Urothelium cell line (cell line): ENCODE measurements around the gene TMOD1.
A peak's percentile ranks its signal among the peaks of the same experiment; 100 is the strongest.
"Not testable (repeated sequence)": the region's sequence is repeated elsewhere in the genome, so short reads cannot be mapped to it uniquely, and the experiment has no call there.

Experiments used
- DNase-seq: peaks from one replicate; pipeline ENCODE4 v3.0.0; 2011; ENCODE audit warnings: low spot score, mixed read lengths
- FAIRE-seq: peaks from 2 replicates; lab custom pipeline; 2011; peaks lifted over from hg19 to GRCh38; lab: Jason Lieb, UNC

The TMOD1 gene

GRCh38 chr9:97584778-97585177 is 83.3 kb downstream of the TMOD1 start:
- FAIRE-seq, DNase-seq: not testable (repeated sequence)

GRCh38 chr9:97586909-97587308 is 85.4 kb downstream of the TMOD1 start:
- FAIRE-seq, DNase-seq: not testable (repeated sequence)

GRCh38 chr9:97591535-97591934 is 90.1 kb downstream of the TMOD1 start:
- no peak for FAIRE-seq

GRCh38 chr9:97592126-97592525 is 90.7 kb downstream of the TMOD1 start:
- DNase-seq (no peak), FAIRE-seq (no peak)

More at GRCh38 chr9:97591535-97591934, 90.1 kb downstream of the TMOD1 start:
- no peak for DNase-seq

- no peak for FAIRE-seq
Observed at GRCh38 chr9:97593960-97594359, 92.5 kb downstream of the TMOD1 start.

GRCh38 chr9:97594381-97594921 is 93.0 kb downstream of the TMOD1 start:
- DNase-seq = no peak
- no peak for FAIRE-seq

More at GRCh38 chr9:97593960-97594359, 92.5 kb downstream of the TMOD1 start:
- peak; percentile 18 for DNase-seq

- no peak for FAIRE-seq
- no peak for DNase-seq
Observed at GRCh38 chr9:97596906-97597305, 95.4 kb downstream of the TMOD1 start.

- FAIRE-seq (no peak), DNase-seq (peak; percentile 74)
Observed at GRCh38 chr9:97598461-97599288, 97.2 kb downstream of the TMOD1 start.

- DNase-seq = no peak
- no peak for FAIRE-seq
Observed at GRCh38 chr9:97599314-97599846, 97.9 kb downstream of the TMOD1 start.

GRCh38 chr9:97600531-97601227 is 99.2 kb downstream of the TMOD1 start:
- FAIRE-seq = no peak
- DNase-seq = no peak

- DNase-seq (no peak), FAIRE-seq (no peak)
Observed at GRCh38 chr9:97601228-97601898, 99.9 kb downstream of the TMOD1 start.

- FAIRE-seq (no peak), DNase-seq (no peak)
Observed at GRCh38 chr9:97602430-97602829, 101.0 kb downstream of the TMOD1 start.

- FAIRE-seq (no peak), DNase-seq (no peak)
Observed at GRCh38 chr9:97604901-97605645, 103.6 kb downstream of the TMOD1 start.

- FAIRE-seq (no peak), DNase-seq (peak; percentile 55)
Observed at GRCh38 chr9:97615439-97616072, 114.1 kb downstream of the TMOD1 start.

GRCh38 chr9:97617939-97618416 is 116.5 kb downstream of the TMOD1 start:
- FAIRE-seq = no peak
- no peak for DNase-seq

GRCh38 chr9:97620063-97620462 is 118.6 kb downstream of the TMOD1 start:
- DNase-seq, FAIRE-seq: not testable (repeated sequence)

GRCh38 chr9:97622483-97622882 is 121.0 kb downstream of the TMOD1 start:
- FAIRE-seq, DNase-seq: not testable (repeated sequence)

GRCh38 chr9:97623946-97624345 is 122.5 kb downstream of the TMOD1 start:
- no peak for DNase-seq
- no peak for FAIRE-seq

- DNase-seq = no peak
- FAIRE-seq = no peak
Observed at GRCh38 chr9:97625620-97626019, 124.2 kb downstream of the TMOD1 start.
